OCI-LY1 (cell line): ENCODE data around the gene ITIH5.
"Not testable (repeated sequence)": the region's sequence is repeated elsewhere in the genome, so short reads cannot be mapped to it uniquely, and the experiment has no call there.

Source experiments
- H2AFZ ChIP-seq: fragments of 200-600 bp; sonication (generic), shearing (Covaris generic); 2 replicates; pipeline ENCODE4 v1.6.0; 2014; ENCODE audit warnings: antibody characterized with exemption, mild to moderate bottlenecking, low read length
- H3F3A ChIP-seq: fragments of 200-600 bp; sonication (generic), shearing (Covaris generic); 2 replicates; pipeline ENCODE4 v1.6.0; 2014; ENCODE audit warnings: mild to moderate bottlenecking, antibody characterized with exemption, low read length, moderate library complexity; ENCODE audit not compliant: insufficient read depth
- H3K27ac ChIP-seq: fragments of 200-600 bp; sonication (generic); 2 replicates; pipeline ENCODE4 v1.5.1; 2014; ENCODE audit warnings: low read length, mixed run types, mild to moderate bottlenecking, low read depth; ENCODE audit not compliant: poor library complexity, severe bottlenecking
- H3K27me3 ChIP-seq: fragments of 200-600 bp; sonication (generic); 2 replicates; pipeline ENCODE4 v1.6.0; 2014; ENCODE audit warnings: antibody characterized with exemption, mild to moderate bottlenecking, low read length, moderate library complexity; ENCODE audit not compliant: insufficient read depth
- H3K36me3 ChIP-seq: fragments of 200-600 bp; sonication (generic); 2 replicates; pipeline ENCODE4 v1.6.1; 2014; ENCODE audit warnings: mild to moderate bottlenecking, antibody characterized with exemption, low read length, moderate library complexity, mixed read lengths; ENCODE audit not compliant: insufficient read depth
- H3K4me1 ChIP-seq: fragments of 200-600 bp; sonication (generic); 2 replicates; pipeline ENCODE4 v1.5.1; 2014; ENCODE audit warnings: mild to moderate bottlenecking, low read length, moderate library complexity; ENCODE audit not compliant: insufficient read depth, severe bottlenecking
- H3K4me2 ChIP-seq: fragments of 200-600 bp; sonication (generic), shearing (Covaris generic); 2 replicates; pipeline ENCODE4 v1.6.1; 2014; ENCODE audit warnings: low read length
- H3K4me3 ChIP-seq: fragments of 200-600 bp; sonication (generic); 2 replicates; pipeline ENCODE4 v1.5.1; 2014; ENCODE audit warnings: low read length, low read depth, mild to moderate bottlenecking, mixed read lengths; ENCODE audit not compliant: poor library complexity, severe bottlenecking
- H3K79me2 ChIP-seq: fragments of 200-600 bp; shearing (Covaris generic); 2 replicates; pipeline ENCODE4 v1.6.1; 2016; ENCODE audit warnings: mixed run types, low read length, mixed read lengths; ENCODE audit not compliant: insufficient read depth
- H3K9ac ChIP-seq: fragments of 200-600 bp; sonication (generic), shearing (Covaris generic); 2 replicates; pipeline ENCODE4 v1.6.1; 2014; ENCODE audit warnings: mild to moderate bottlenecking, low read length, mixed read lengths
- H3K9me2 ChIP-seq: fragments of 200-600 bp; sonication (generic), shearing (Covaris generic); 2 replicates; pipeline ENCODE4 v1.6.1; 2014; ENCODE audit warnings: low read depth, mild to moderate bottlenecking, low read length, mixed read lengths
- H3K9me3 ChIP-seq: fragments of 200-600 bp; shearing (Covaris generic); 2 replicates; pipeline ENCODE4 v1.6.1; 2014; ENCODE audit warnings: low read length, mixed read lengths
- H4K20me1 ChIP-seq: fragments of 200-600 bp; sonication (generic), shearing (Covaris generic); 2 replicates; pipeline ENCODE4 v1.6.0; 2016; ENCODE audit warnings: mild to moderate bottlenecking, low read length; ENCODE audit not compliant: insufficient read depth
- EZH2 ChIP-seq: fragments of 200-600 bp; sonication (generic), shearing (Covaris generic); IDR thresholded peaks from 2 replicates; pipeline ENCODE4 v1.8.0; 2017; ENCODE audit warnings: borderline replicate concordance, mixed run types, mild to moderate bottlenecking, antibody characterized with exemption, low read length, moderate library complexity, mixed read lengths
- TF ChIP-seq, protein P1 (sequence below): fragments of 200-600 bp; sonication (generic), shearing (Covaris generic); IDR thresholded peaks from 2 replicates; pipeline ENCODE4 v1.5.1; 2017; ENCODE audit warnings: mild to moderate bottlenecking, antibody characterized with exemption, low read length, moderate library complexity, mixed read lengths

ITIH5 gene

DNA sequence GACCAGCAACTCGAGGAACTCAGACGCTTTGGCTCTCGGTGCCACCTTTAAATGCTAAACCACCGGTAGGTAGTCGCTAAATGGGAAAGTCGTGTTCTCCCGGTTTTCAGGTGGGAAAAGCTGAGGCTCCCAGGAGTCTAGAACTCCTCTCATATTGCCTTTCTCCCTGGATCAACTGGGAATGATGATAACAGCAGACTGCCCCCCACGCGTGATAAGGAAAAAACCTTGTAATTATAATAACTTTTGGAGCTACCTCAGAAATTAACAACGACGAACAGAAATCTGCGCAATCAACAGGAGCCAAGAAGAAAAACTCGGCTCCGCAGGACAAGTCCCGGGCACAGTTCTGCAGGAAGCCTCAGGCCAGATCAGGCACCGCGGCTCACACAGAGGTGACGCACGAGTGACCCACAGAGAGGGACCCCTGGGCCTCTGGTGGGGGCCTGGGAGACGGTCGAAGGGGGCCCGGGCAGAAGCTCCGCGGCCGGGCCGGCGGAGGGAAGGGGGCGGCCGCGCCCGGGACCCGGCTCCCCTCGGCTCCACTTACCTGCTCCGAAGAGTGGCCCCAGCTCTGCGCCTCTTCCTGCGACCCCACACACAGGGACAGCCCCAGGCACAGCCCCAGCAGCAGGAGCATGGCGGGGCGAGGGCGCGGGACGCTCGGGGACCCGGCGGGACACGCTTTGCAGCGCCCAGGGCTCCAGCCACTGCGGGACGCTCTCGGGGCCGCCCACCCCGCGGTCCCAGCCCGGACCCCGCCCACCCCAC lies at the start of gene ITIH5:
ITIH5 (minus strand) TSS at position 714 of the 771 bp plus-strand sequence; CDS start at position 640, 74 bp downstream.
- Histone ChIP-seq H2AFZ (no peak within 1 kb of the TSS), H3K4me3 (no peak within 1 kb of the TSS), H3K79me2 (no peaks in the 10 kb centered on the region), H3K27ac (no peak within 1 kb of the TSS), H3K9ac (no peak within 1 kb of the TSS), H3K27me3 (no peaks in the 10 kb centered on the region), H4K20me1 (no peaks in the 10 kb centered on the region), H3K36me3 (no peaks in the 10 kb centered on the region), H3K4me1 (no peaks in the 10 kb centered on the region), H3K9me2 (no peaks in the 10 kb centered on the region), H3F3A (no peaks in the 10 kb centered on the region), H3K4me2 (no peak within 1 kb of the TSS), H3K9me3 (no peaks in the 10 kb centered on the region)
- TF ChIP-seq EZH2, result no peak
- TF ChIP-seq, protein P1, sequence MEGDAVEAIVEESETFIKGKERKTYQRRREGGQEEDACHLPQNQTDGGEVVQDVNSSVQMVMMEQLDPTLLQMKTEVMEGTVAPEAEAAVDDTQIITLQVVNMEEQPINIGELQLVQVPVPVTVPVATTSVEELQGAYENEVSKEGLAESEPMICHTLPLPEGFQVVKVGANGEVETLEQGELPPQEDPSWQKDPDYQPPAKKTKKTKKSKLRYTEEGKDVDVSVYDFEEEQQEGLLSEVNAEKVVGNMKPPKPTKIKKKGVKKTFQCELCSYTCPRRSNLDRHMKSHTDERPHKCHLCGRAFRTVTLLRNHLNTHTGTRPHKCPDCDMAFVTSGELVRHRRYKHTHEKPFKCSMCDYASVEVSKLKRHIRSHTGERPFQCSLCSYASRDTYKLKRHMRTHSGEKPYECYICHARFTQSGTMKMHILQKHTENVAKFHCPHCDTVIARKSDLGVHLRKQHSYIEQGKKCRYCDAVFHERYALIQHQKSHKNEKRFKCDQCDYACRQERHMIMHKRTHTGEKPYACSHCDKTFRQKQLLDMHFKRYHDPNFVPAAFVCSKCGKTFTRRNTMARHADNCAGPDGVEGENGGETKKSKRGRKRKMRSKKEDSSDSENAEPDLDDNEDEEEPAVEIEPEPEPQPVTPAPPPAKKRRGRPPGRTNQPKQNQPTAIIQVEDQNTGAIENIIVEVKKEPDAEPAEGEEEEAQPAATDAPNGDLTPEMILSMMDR, result no peak

DNA sequence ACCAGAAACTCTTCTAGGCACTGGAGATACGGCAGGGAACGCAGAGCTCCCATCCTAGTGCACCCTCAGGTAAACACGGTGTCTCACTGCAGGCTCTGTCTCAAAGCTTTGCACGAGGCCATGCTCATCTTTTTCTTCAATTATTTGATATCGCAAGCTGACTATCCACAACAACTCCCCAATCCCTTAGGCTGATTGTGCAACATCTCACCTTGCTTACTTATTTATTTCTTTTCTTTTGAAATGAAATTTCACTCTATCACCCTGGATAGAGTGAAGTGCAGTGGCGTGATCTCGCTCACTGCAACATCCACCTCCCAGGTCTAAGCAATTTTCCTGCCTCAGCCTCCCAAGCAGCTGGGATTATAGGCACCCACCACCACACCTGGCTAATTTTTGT lies 48.7 kb upstream of the ITIH5 start:
- H3K79me2 ChIP-seq, result no peaks in the 10 kb centered on the region
- TF ChIP-seq, protein P1, result no peak
- no peak overlapping the region for H3K27ac ChIP-seq
- no peak overlapping the region for H3K9ac ChIP-seq
- H3K9me2 ChIP-seq, result no peaks in the 10 kb centered on the region
- H3K36me3 ChIP-seq, result no peaks in the 10 kb centered on the region
- H3K9me3 ChIP-seq, result no peaks in the 10 kb centered on the region
- no peaks in the 10 kb centered on the region for H4K20me1 ChIP-seq
- no peak overlapping the region for H3K4me2 ChIP-seq
- H3K4me1 ChIP-seq, result no peaks in the 10 kb centered on the region
- no peak overlapping the region for H3K4me3 ChIP-seq
- H3K27me3 ChIP-seq, result 0 out of 2 replicates have a peak, but pooled peaks cover 3% of the 10 kb centered on the region
- H2AFZ ChIP-seq, result no peak overlapping the region
- H3F3A ChIP-seq, result no peaks in the 10 kb centered on the region

DNA sequence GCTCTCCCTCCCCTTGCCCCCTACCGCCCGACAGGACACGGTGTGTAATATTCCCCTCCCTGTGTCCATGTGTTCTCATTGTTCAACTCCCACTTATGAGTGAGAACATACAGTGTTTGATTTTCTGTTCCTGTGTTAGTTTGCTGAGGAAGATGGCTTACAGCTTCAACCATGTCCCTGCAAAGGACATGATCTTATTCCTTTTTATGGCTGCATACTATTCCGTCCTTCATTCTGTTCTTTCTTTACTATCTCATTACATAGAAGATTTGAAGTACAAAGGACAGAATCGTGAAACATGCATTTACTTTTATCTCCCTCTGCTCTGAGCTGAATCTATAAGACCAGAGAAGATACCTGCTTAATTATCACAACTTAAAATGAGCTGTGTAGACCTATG lies 44.3 kb upstream of the ITIH5 start:
- H3F3A ChIP-seq, H3K9me2 ChIP-seq, H3K4me1 ChIP-seq, H3K9ac ChIP-seq, H3K27me3 ChIP-seq, H3K27ac ChIP-seq, H4K20me1 ChIP-seq, H3K4me2 ChIP-seq, H3K4me3 ChIP-seq, H3K79me2 ChIP-seq, H2AFZ ChIP-seq, H3K9me3 ChIP-seq, H3K36me3 ChIP-seq: not testable (repeated sequence)

DNA sequence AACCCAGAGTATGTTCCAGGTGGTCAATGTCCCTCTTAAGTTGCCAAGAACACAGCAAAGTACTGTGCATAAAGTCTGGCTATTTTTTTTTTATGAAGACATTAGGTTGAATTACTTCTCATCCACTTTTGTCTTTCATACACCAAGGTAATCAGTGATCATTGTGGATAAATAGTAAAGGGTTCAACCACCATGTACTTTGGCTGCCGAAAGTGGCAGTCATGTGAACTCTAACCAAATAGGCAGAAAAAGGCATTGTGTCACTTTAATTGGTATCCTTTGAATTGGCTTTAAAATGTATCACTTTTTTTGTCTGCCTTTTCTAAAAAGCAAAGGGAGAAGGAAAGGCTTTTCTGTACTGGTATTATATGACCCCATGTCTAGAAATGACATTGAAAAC lies 43.7 kb upstream of the ITIH5 start:
- Histone ChIP-seq H2AFZ (no peak overlapping the region), H3K9me3 (no peaks in the 10 kb centered on the region), H3K9ac (no peak overlapping the region), H3K4me2 (no peak overlapping the region), H4K20me1 (no peaks in the 10 kb centered on the region), H3K9me2 (no peaks in the 10 kb centered on the region), H3K79me2 (no peaks in the 10 kb centered on the region), H3K36me3 (no peaks in the 10 kb centered on the region), H3F3A (no peaks in the 10 kb centered on the region), H3K27me3 (no peaks in the 10 kb centered on the region), H3K4me1 (no peaks in the 10 kb centered on the region), H3K4me3 (no peak overlapping the region), H3K27ac (no peak overlapping the region)
- TF ChIP-seq, protein P1, result no peak
- no peak for TF ChIP-seq EZH2
